NB4 (cell line): Measurements from ENCODE around the gene TSPAN5.

Experiments used
- DNase-seq: peaks from one replicate; pipeline ENCODE4 v3.0.0; 2010; ENCODE audit warnings: low read depth
- H3K4me3 ChIP-seq: one replicate; pipeline ENCODE4 v1.5.1; 2011; ENCODE audit warnings: mild to moderate bottlenecking, low read depth, low read length, moderate library complexity
- MAX ChIP-seq: IDR thresholded peaks from 2 replicates; pipeline ENCODE4 v1.6.1; 2011; ENCODE audit warnings: low read depth, low read length
- MYC ChIP-seq: IDR thresholded peaks from 2 replicates; pipeline ENCODE4 v1.6.1; 2011; ENCODE audit warnings: low read depth, low read length
- POLR2A ChIP-seq: IDR thresholded peaks from 2 replicates; pipeline ENCODE4 v1.6.1; 2011; ENCODE audit warnings: mild to moderate bottlenecking; ENCODE audit not compliant: insufficient read length; ENCODE audit errors: extremely low read depth
- TF ChIP-seq, protein P1 (sequence below): IDR thresholded peaks from one replicate; pipeline ENCODE4 v1.5.1; 2012; ENCODE audit warnings: low read depth, low read length

Gene TSPAN5

GRCh38 chr4:98645527-98645926 lies 12.9 kb downstream of the TSPAN5 start:
- DNase-seq = no peak
- no peak overlapping the region for H3K4me3 ChIP-seq
- TF ChIP-seq MAX = no peak
- no peak for TF ChIP-seq MYC
- TF ChIP-seq POLR2A = no peak
- TF ChIP-seq, protein P1, sequence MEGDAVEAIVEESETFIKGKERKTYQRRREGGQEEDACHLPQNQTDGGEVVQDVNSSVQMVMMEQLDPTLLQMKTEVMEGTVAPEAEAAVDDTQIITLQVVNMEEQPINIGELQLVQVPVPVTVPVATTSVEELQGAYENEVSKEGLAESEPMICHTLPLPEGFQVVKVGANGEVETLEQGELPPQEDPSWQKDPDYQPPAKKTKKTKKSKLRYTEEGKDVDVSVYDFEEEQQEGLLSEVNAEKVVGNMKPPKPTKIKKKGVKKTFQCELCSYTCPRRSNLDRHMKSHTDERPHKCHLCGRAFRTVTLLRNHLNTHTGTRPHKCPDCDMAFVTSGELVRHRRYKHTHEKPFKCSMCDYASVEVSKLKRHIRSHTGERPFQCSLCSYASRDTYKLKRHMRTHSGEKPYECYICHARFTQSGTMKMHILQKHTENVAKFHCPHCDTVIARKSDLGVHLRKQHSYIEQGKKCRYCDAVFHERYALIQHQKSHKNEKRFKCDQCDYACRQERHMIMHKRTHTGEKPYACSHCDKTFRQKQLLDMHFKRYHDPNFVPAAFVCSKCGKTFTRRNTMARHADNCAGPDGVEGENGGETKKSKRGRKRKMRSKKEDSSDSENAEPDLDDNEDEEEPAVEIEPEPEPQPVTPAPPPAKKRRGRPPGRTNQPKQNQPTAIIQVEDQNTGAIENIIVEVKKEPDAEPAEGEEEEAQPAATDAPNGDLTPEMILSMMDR = no peak

GRCh38 chr4:98643755-98644154 lies 14.7 kb downstream of the TSPAN5 start:
- TF ChIP-seq, protein P1 = no peak
- TF ChIP-seq MYC (no peak), MAX (no peak), POLR2A (no peak)
- H3K4me3 ChIP-seq = no peak overlapping the region
- DNase-seq = no peak

GRCh38 chr4:98642991-98643426 lies 15.4 kb downstream of the TSPAN5 start:
- no peak overlapping the region for H3K4me3 ChIP-seq
- no peak for TF ChIP-seq POLR2A
- no peak for TF ChIP-seq MAX
- TF ChIP-seq MYC = no peak
- TF ChIP-seq, protein P1 = no peak
- DNase-seq = no peak

DNA sequence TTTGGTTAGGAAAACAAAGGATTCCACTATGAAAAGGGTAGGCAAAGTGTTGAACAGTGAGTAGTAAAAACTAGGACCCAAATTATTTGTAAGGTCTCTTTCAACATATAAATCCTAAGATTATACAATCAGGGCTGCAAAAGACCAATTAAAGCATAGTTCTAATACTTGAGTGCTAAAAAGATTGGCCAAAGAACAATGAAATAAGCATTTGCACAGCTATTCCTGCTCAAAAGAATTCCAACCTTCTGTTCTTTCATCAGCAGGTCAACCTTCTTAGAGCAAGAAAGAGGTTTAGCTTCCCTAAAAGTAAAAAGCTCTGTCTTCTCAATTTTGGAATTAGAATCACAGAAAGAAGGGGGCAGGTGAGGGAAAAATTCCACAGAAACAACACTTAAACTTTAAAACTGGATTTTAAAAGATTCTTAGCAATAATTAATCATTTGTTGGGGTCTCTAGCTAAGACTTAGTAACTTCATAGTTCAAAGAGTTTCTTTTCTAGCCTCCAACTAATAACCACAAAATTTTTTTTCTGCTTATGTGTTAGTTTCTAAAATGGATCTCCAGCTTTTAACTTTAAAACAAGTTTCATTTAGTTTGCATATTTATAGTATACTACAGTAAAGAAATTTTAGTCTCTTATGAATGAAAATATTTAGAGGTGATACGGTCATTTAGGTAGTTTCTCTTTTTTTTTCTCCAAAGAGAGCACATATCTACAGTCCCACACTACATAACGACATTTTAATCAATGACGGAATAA lies 16.3 kb downstream of the TSPAN5 start:
- H3K4me3 ChIP-seq = no peak overlapping the region
- no peak for DNase-seq
- TF ChIP-seq MYC = no peak
- TF ChIP-seq MAX = no peak
- TF ChIP-seq POLR2A = no peak
- TF ChIP-seq, protein P1 = no peak

DNA sequence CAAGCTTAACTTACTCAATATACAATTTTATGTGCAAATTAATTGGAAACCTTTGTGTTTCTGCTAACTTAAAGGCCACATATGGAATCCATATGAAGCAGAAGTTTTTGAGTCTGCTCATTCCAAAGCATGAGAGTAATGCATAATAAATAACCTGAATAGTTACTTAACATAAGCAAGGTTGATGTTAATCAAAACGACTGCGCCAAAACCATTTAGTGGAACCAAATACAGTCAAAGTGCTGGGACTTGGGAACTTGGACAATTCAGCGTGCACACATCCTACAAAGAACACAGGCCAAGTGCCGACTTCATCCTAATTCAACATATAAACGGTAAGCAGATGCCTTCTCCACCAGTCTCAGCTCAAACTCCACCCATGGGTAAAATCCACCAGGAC lies 17.0 kb downstream of the TSPAN5 start:
- TF ChIP-seq MYC = no peak
- TF ChIP-seq MAX = no peak
- no peak for TF ChIP-seq POLR2A
- TF ChIP-seq, protein P1 = no peak
- H3K4me3 ChIP-seq = no peak overlapping the region
- DNase-seq = no peak
